HG02973 (cell line): Measurements from ENCODE around the gene PRKAG2.

Source experiments
- ATAC-seq: cut with Tn5 transposase; IDR thresholded peaks from one replicate; pipeline ENCODE4 v1.9.1; 2021; ENCODE audit warnings: moderate library complexity; ENCODE audit not compliant: unreplicated experiment

The PRKAG2 gene

GRCh38 chr7:151821226-151821625 is 55.7 kb downstream of the PRKAG2 start:
- ATAC-seq, result no peak

GRCh38 chr7:151820491-151821105 is 56.3 kb downstream of the PRKAG2 start:
- ATAC-seq, result no peak

GRCh38 chr7:151819866-151820265 is 57.0 kb downstream of the PRKAG2 start:
- ATAC-seq, result no peak

DNA sequence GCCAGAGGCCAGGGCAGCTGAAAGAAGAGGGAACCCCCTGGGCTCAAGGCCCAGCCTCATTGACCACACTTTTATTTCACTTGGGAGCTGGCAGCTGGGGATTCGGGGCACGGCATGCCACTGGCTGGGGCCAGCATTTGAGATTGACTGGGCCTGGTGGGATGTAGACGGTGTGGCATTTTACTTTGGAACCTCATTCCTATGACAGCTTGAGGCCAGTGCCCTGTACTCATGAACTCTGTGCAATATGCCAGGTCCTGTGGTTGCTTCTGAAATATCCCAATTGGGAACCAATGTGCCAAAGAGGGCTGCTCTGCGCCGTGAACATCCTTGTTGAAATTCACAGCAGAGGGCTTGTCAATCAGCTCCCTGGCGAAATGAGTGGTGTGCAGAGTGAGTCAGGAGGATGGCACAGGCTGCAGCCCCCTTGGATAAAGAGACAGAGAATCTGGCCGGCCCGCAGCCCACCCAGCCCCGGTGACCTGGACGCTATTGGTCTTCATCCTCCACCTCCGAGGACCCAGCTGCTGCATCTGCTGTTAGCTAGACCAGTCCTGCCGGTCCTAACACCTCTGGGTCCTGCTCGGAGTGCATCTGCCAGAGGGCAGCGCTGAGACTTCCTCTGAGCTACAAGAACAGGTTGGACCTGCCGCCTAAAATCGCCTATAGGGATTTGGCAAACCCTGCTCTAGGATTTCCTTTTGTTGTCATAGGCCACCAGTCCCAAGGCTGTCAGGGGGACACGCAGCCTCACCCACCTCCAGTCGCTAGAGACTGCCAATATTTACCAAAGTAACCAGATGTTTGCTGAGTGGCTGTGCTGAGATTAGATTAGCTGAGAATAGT is 58.0 kb downstream of the PRKAG2 start:
- ATAC-seq, result no peak

- no peak for ATAC-seq
Measured at GRCh38 chr7:151817981-151818673, 58.8 kb downstream of the PRKAG2 start.

GRCh38 chr7:151817315-151817690 is 59.6 kb downstream of the PRKAG2 start:
- ATAC-seq, result no peak

GRCh38 chr7:151816562-151817314 is 60.2 kb downstream of the PRKAG2 start:
- ATAC-seq, result no peak

GRCh38 chr7:151815419-151815818 is 61.5 kb downstream of the PRKAG2 start:
- no peak for ATAC-seq

DNA sequence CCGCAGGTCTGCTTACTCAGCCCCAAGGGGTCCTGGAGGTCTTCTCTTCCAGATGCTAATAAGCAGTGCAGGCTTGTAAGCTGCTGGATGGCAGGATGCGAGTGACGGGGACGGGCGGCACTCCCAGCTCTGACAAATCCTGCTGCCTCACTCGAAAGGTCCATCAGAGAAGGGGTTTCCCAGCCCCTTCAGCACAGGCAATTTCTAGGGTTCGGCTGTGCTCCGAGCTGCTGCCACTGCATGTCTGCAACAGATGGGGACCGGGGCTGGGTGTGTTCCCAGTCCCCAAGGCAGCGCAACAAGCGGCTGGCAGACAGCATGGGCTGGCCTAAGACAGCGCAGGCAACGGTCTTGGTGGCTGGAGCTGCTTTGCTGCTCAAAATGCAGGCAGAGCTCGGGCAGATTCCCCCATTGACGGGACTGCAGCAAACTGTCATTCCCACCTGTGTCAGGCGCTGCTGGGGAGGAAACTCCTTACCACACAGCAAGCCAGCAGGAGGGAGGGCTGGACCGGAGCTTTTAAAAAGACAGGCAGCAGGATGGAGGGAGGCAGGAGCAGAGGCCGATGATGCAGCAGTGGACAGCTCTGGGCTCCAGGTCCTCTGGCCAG is 62.4 kb downstream of the PRKAG2 start:
- no peak for ATAC-seq

GRCh38 chr7:151813997-151814396 is 62.9 kb downstream of the PRKAG2 start:
- ATAC-seq, result no peak

DNA sequence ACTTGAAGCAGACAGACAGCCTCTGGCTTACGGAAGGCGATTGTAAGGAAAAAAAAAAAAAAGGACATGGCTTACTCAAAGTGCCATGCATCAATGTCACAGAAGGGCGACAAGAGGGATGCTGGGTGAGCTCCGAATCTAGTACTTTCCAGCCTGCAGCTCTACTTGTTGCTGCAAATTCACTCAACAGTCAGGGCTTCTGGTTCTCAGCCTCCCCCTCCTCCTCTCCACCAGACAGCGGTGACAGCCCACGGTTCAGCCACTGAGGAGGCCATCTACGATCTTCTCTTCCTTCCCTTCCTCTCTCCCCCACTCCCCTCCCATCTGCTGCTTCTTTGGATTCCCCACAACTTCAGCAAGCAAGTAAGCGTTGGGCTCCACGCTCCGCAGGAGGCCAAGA is 63.5 kb downstream of the PRKAG2 start:
- no peak for ATAC-seq

DNA sequence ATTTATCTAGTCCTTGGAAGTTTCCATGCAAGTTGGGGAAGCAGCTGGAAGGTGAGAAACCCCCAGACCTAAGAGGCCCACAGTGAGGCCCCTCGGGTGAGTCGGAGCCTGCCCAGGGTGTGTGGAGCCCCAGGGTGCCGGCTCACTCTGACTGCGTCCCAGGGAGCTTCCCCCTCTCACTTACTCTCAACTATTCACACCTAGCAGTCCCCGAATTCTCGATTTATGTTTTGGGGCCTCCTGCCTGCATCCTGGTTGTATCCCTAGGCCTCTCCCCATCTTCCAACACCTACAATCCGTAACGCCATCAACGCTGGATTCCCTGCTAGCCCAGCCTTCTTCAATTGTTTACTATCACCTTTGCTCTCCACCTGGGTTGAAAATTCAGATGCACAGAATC is 63.9 kb downstream of the PRKAG2 start:
- no peak for ATAC-seq

DNA sequence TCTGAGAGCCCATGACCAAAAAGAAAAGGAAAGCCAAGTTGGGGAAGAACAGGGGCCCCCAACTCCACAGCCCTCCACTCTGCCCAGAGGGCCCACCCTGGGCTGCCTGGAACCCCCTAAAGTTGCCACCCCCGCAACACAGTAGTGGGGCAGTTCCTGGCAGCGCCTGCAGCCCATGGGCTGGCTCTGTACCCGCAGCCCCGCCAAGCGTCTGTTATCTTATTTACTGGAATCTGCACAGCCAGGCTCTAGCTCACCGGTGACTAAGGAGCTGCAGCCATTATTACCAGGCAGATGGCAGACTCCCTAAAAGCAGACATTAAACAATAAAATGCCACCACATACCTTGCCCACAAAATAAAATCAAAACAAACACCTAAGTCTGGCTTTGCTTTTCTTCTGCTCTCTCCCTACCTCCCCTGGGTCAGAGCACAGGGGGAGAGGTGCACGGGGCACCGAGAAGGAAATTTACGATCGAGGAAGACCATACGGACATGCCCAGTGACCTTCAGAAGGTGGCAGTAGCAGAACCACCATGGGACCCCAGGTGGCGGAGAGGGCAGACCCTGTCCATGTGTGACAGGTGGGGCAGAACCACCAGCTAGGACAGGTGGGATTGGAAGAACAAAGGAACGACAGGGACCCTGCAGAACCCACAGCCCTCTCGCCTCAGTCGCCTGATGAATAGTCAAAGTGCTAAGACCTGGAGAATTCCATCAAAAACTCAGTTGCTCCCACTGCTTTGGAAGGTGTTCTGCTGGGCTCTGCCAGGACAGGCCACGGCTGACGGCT is 66.3 kb downstream of the PRKAG2 start:
- no peak for ATAC-seq

- no peak for ATAC-seq
Measured at GRCh38 chr7:151809864-151810170, 67.1 kb downstream of the PRKAG2 start.

- ATAC-seq, result no peak
Measured at GRCh38 chr7:151809146-151809863, 67.6 kb downstream of the PRKAG2 start.

- ATAC-seq, result no peak
Measured at GRCh38 chr7:151808400-151809145, 68.3 kb downstream of the PRKAG2 start.

GRCh38 chr7:151807846-151808245 is 69.1 kb downstream of the PRKAG2 start:
- no peak for ATAC-seq

DNA sequence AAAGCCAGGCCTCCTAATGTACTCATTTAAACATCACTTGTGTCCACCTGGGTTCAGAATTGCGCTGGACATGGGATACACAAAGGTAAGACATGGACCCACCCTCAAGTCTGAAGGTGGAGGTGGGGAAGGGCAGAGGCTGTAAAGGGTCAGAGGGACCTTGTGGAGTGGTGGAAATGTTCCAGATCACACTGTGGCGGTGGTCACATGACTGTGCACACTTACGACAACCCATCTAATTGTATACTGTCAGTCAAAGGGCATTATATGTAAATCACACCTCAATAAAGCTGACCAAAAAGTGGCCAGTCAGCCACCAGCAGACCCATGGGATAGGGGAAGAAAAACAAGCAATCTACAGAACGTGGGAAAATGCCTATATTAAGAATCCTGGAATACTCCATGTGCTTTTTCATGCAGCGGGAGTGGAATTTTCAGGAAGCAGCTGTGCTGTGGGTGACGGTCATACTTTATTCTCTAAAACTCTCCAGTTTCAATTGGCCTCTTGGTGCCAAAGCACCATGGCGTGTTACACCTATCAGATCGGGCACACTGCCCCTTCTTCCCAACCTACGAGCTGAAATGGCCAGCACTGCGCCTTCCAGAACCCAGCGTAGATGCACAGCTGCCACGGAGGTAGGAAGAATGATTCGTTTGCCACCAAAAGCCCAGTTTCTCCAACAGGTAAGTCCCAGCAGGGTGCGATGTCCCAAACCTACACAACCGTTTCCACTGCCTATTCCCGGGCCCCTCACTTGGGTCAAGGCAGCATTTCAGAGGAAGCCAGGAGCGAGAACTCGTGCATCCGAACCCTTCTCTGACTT is 69.8 kb downstream of the PRKAG2 start:
- no peak for ATAC-seq
